ENCODE data around the gene FASN.

Gene FASN

DNA sequence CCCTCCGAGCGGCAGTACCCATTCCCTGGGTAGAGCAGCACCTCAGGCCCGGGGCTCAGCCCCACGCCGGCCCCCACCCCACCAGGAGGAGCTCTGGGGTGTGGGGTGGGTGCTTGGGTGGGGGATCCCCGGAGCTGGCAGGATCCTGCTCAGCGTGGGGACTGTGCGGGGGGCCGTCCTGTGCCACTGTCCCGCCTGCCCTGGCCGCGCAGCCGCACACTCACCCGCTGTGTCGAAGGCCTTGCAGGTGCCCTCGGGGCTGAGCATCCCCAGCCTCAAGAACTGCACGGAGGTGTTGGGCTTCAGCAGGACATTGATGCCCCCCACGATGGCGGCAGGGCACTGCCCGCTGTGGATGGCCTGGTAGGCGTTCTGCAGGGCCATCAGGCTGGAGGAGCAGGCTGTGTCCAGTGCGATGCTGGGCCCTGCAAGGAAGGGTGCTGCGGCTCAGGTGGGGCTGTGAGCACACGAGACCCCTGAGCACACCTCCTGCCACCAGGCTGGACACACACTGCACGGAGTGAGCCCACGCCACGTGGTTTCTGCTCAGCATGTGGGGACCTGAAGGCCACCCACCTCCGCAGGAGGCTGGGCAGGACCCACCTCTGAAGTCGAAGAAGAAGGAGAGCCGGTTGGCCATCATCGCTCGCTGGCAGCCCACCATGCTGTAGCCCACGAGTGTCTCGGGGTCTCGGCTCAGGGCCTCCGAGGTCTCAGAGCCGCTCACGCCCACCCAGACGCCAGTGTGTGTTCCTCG is 4.9 kb downstream of the FASN start:
- DNase-seq (ENCODE audit: low read depth) = no peak
- TF ChIP-seq, protein P1, sequence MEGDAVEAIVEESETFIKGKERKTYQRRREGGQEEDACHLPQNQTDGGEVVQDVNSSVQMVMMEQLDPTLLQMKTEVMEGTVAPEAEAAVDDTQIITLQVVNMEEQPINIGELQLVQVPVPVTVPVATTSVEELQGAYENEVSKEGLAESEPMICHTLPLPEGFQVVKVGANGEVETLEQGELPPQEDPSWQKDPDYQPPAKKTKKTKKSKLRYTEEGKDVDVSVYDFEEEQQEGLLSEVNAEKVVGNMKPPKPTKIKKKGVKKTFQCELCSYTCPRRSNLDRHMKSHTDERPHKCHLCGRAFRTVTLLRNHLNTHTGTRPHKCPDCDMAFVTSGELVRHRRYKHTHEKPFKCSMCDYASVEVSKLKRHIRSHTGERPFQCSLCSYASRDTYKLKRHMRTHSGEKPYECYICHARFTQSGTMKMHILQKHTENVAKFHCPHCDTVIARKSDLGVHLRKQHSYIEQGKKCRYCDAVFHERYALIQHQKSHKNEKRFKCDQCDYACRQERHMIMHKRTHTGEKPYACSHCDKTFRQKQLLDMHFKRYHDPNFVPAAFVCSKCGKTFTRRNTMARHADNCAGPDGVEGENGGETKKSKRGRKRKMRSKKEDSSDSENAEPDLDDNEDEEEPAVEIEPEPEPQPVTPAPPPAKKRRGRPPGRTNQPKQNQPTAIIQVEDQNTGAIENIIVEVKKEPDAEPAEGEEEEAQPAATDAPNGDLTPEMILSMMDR (IDR thresholded peaks at IDR 0.05; ENCODE audit: low read depth, low read length, missing control alignments) = no peak
- in situ Hi-C loops (cut with HindIII; ENCODE audit: low sequenced_read_pairs) = no loop called here
- H3K4me3 ChIP-seq (ENCODE audit: low read depth, low read length) = no peak overlapping the region

DNA sequence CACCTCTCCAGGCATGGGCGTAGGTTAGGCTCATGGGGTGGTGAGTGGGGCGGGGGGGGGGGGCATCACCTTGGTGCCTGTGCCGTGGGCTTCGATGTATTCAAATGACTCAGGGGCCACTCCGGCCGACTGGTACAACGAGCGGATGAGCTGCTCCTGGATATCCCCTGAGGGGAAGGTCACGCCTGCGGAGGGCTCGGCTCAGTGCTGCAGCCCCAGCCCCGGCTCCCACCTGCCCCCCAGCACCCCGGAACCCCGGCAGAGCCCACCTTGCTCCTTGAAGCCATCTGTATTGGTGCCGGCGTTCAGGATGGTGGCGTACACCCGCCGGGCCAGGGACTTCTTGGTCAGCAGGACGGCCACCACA is 5.4 kb downstream of the FASN start:
- in situ Hi-C loops (cut with HindIII; ENCODE audit: low sequenced_read_pairs) = no loop called here
- TF ChIP-seq, protein P1 (IDR thresholded peaks at IDR 0.05; ENCODE audit: low read depth, low read length, missing control alignments) = no peak
- DNase-seq (ENCODE audit: low read depth) = no peak
- no peak overlapping the region for H3K4me3 ChIP-seq (ENCODE audit: low read depth, low read length)

GRCh38 chr17:82092094-82092586 is 5.9 kb downstream of the FASN start:
- in situ Hi-C loops (cut with HindIII; ENCODE audit: low sequenced_read_pairs) = no loop called here
- no peak overlapping the region for H3K4me3 ChIP-seq (ENCODE audit: low read depth, low read length)
- TF ChIP-seq, protein P1 (IDR thresholded peaks at IDR 0.05; ENCODE audit: low read depth, low read length, missing control alignments) = no peak
- no peak for DNase-seq (ENCODE audit: low read depth)

GRCh38 chr17:82091264-82092066 is 6.6 kb downstream of the FASN start:
- DNase-seq (ENCODE audit: low read depth) = no peak
- in situ Hi-C loops (cut with HindIII; ENCODE audit: low sequenced_read_pairs) = no loop called here
- H3K4me3 ChIP-seq (ENCODE audit: low read depth, low read length) = no peak overlapping the region
- TF ChIP-seq, protein P1 (IDR thresholded peaks at IDR 0.05; ENCODE audit: low read depth, low read length, missing control alignments) = no peak

GRCh38 chr17:82090549-82091263 is 7.3 kb downstream of the FASN start:
- TF ChIP-seq, protein P1 (IDR thresholded peaks at IDR 0.05; ENCODE audit: low read depth, low read length, missing control alignments) = no peak
- no peak overlapping the region for H3K4me3 ChIP-seq (ENCODE audit: low read depth, low read length)
- in situ Hi-C loops (cut with HindIII; ENCODE audit: low sequenced_read_pairs) = no loop called here
- no peak for DNase-seq (ENCODE audit: low read depth)
